HG02678 (cell line): ENCODE data around the gene TMEM154.

Experiments used
- ATAC-seq: cut with Tn5 transposase; IDR thresholded peaks from one replicate; pipeline ENCODE4 v1.9.1; 2021; ENCODE audit warnings: mild to moderate bottlenecking, moderate library complexity; ENCODE audit not compliant: unreplicated experiment

Gene TMEM154

DNA sequence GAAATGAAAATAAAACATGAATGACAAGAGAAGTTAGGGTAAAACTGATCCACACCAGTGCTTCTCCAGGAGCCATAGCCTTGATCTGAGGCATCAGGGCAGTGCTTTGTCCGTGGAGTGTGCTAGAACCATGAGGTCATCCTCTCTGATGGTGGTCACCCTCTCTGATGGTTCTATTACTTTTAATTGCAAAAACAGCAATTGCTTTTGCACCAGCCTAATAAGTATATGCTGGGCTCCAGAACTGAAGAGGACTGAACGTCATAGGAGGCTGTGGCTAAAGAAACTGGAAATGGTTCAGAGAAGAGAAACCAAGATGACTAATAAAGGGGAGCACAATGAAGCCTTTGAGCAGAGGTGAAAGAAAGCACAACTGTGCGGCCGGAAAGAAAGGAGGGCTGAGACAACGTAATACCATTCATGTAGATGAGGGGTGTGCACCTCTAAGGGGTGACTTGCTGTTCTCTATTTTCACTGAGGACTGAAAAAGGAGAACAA lies 17.0 kb upstream of the TMEM154 start:
- ATAC-seq: peak; percentile 95

DNA sequence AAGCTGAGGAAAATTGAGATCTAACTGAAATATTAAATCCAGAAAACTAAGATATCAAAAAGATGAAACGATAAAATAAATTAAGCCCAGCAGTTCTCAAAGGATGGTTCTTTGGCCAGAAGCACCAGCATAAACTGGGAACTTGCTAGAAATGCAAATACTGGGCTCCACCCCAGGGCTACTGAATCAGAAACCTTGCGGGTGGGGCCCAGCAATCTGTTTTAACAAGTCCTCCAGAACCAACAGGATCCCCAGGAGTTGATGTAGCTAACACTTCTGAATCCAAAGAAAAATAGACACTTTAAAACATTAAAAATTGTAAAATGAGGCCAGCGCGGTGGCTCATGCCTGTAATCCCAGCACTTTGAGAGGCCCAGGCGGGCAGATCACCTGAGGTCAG lies 14.1 kb upstream of the TMEM154 start:
- no peak for ATAC-seq

DNA sequence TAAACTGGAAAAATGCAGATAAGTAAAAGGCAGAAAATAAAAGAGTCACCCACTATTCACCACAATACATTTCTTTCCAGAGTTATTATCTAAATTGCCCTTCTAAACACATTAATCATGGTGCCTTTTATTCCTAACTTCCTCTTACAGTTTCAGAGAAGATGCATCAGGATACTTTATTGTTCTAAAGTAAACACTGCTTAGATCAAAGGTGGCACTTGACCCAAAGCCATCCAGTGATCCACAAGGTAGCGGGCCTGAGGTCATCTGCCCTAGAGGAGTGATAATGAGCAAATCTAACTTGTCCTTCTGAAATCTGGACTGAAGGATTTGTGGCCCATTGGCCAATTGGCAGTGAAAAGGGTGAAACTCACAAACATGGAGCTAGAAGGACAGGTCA lies 12.0 kb upstream of the TMEM154 start:
- ATAC-seq: no peak

DNA sequence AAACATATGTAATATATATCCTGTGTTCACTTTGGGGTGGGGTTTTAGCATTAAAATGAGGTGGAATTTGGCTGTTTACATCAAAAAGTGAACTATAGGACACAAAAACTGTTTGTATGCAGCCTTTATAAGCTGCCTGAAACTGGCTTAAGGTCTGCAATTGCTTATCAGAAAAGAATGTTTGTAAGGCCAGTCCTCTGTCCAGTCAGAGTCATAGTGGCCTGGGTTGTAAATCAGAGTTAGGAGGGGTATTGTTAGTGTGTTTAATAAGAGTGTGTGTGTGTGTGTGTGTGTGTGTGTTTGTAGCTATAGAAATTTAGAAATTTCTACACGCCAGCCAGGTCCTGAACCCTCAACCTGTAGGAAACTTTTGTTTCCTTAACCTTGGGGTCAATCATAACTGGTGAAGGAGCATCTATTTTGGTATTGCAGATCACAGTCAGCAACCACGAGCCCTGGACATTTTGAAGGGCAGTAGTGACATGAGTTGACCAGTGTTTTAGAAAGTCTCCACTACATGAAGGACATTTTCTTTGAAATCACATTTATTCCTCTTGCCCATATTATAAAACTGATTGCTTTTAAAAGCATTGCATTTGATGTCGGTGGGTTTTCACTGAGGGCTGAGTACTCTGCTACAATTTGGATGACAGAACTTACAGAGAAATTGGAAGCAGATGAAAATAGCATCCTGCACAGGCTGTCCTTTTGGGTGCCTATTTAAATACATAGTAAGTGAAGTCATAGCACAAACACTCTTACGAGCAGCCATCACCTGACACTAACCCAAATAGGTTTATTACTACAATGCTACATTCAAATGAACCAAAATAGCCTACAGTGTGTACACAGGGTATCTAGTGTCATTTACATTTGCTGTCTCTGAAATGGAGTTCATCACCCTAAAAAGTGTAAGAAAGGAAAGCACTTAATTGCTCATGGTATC lies 11.2 kb upstream of the TMEM154 start:
- no peak for ATAC-seq

DNA sequence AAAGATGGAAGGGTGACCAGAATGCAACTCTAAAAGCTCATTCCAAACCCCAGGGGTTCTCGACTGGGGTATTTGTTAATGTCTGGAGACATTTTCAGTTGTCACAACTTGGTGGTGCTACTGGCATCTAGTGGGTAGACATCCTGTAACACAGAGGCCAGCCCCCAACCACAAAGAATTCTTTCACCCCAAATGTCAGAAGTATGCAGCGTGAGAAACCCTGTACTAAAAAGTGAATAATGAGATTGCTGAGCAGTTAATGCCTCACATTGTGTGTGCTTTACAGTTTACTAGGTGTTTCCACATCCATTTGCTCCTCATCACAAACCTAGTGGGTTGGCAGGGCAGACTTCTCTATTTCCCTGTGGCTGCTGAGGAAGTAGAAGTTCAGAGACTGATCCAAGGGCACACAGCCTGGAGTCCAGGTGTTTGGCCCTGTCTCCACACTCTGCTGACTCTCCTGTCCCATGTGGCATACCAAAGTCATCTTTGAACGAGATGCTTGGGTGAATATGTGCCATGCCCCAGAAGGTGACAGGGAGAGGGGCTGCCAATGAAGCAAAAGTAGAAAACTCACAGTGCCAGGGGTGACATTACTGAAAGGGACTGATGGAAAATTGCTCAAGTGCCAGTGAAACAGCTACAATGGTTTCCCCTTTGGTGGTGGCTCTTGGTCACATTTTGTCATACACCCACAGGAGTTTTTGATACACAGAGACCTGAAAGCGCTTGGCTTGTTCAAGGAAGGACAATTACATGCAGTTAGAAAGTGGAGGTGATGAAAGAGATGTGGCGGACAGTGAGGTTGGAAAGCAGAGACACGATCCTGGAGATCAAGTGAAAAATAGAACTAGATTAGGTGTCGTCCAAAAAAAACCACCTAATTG lies 10.1 kb upstream of the TMEM154 start:
- no peak for ATAC-seq

DNA sequence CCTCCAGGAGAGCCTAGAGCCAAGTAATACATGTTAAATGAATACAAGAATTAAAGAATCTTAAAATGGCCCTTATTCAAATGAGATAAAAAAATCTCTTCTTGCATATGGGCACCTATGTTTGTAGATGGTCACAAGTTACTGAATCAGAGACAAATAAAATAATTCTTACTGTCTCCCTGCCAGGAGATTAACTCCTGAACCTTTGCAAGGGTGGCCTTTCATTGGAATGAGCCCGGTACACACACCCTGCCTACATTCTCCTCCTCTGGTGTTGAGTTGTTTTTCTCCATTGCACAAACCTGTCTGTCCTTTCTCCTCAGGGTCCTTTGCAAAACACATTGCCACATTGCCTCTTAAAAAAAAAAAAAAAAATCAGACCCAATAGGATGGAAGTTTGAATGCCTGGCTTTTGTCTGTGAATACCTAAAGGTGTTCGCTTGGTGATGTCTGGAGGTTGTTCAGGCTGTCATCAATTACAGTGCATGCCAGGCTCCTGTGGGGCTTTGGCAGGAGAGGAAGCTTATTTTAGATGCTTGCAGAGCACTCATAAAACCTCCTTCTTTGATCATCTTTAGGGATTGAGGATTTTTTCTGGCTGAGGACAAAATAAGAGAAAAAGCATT lies 8.3 kb upstream of the TMEM154 start:
- no peak for ATAC-seq

DNA sequence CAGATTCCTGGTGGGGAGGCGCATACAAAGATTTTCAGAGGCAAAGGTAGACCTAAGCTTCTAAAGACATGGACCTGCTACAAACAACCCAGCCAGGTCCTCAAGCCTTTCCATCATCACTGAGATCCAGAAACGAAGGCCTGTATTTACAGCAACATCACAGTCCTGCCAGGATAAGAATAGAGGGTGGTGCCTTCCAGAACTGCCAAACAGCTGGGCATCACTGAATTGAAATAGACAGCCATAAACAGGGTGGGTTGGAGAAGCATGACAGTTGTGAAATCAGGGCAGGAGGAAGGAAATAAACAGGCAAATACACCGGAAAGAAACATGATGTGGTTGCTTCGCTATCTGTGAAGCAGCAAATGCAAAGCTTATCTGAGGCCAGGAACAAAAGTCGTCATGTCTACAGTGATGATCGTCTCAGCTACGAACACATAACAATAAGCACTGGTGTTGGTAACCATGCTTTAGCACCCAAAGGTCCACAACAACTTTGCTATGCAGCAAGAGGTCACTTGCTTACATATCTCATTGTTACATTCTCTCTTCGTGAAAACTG lies 6.7 kb upstream of the TMEM154 start:
- no peak for ATAC-seq

DNA sequence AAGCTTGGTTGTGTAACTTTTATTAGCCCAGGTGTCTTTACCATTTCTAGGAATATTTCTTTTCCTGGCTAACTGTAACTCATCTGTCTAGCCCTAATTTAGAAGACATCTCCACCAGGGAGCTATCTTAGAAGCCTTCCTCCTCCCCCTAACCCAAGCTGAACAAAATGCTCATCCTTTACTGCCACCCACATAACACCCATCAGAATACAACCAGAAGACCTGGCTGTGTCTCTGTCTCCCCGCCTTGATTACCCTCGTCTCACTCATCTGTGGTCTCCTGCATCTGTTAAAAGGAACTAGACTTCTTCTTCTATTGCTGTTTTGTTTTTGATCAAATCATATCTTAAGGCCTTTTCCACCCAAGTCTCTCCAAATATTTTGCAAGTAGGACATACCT lies 4.8 kb upstream of the TMEM154 start:
- no peak for ATAC-seq

DNA sequence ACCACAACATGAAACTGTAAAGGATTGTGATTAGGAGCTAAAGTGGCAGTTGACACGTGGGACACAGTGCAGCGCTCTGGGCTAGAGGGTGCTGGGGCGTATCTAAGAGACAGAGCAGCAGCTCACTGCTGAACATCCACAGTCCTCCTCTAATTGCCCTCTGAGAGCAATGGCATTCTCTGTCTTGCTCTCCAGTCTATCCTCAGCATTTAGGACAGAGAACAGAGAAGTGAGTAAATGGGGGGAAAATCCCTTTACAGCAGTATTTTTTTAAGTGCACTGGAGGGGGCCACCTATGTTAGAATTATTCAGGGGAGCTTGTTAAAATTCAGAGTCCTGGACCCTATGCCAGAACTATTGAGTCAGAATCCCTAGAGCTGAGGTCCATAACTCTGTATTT lies 4.2 kb upstream of the TMEM154 start:
- ATAC-seq: peak; percentile 48

DNA sequence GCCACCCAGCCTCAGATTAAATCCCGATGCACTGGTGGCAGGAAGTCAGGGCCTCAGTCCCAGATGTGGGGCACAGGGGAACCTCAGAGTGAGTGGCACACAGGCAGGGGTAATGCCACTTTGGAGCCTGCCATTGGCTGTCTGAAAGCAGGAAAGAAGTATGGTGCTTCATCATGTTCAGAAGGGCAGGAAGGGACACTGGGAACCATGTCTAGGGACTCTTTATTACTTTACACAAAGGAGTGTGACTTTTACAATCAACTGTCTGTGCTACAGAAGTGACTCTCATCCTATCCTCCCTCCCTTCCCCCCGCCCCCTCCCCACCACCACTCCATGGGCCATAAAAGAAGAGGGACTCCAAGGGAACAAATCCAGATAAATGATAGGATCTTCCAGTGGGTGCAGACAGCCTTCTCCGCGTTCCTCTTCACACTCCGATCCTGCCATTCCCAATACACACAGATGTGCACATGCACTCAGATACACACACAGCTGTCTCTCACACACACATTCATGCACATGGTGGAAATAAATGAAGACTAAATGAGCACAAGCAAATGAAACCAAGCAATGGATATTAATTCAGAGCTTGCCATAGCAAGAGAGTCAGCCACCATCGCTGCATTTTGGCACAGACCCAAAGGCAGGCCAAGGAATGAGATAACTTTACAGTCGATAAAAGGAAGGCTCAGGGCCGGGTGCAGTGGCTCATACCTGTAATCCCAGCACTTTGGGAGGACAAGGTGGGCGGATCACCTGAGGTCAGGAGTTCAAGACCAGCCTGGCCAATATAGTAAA lies 2.5 kb upstream of the TMEM154 start:
- ATAC-seq: no peak

DNA sequence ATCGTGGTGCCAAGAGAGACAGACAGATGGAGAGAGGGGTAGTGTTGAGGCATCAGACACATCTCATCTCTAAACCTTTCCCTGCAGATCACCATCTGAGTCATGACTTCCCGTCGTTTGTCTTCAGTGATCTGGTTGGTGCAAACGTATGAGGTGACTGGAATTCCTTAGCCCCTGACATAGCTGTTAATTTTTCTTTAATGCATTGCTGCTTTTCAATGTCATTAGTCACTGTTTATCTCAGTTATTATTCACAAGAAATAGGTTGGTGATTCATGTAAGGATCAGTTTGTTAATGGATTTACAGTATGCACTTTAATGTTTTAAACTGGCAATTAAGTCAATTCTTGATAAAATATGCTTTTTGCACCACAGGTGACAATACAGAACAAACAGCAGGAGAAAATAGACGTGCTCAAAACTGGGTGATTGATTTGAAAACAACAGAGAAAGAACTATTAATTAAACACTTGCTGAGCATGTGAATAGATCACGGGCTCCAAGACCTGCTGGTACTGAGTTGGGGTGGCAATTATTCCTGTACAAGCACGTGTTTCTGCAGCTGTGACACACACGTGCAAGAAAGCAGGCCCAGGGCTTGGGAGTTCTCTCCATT lies 1.3 kb upstream of the TMEM154 start:
- no peak for ATAC-seq

DNA sequence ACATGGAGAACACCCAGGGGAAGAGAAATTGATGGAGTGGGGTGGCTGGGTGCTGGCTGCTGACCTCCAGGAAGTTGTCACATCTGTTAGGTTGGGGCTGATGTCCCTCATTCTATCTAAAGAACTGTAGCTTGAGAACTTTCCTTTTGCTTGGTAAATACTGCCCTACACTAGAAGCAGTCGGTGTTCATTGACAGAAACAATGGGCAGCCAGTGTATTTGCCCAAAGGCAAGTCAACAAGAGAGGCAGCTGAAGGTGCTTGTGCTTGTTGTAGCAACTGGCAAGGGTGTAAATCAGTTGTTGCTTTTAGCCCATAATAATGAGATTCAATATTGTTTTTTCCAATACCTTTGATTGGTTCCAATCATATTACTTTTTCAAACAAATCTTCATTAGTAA lies 956 bp downstream of the TMEM154 start:
- ATAC-seq: no peak

DNA sequence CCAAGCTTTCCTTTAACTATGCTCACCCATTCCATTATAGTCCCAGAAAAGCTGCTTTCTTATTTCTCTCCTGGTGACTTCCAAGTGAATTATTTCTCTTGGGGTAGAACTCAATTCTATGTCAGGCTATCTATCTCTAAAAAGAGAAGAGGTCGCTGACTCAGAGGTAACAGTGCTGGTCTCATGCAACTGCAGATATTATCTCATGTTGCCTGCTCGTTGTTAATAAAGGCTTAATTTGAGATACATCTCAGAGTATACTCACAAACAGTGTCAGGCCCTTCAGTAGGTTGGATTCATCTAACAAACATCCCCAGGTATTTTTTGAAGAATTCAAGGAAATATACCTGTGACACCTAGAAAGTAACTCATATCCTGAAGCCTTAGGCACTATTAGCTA lies 2.7 kb downstream of the TMEM154 start:
- no peak for ATAC-seq

DNA sequence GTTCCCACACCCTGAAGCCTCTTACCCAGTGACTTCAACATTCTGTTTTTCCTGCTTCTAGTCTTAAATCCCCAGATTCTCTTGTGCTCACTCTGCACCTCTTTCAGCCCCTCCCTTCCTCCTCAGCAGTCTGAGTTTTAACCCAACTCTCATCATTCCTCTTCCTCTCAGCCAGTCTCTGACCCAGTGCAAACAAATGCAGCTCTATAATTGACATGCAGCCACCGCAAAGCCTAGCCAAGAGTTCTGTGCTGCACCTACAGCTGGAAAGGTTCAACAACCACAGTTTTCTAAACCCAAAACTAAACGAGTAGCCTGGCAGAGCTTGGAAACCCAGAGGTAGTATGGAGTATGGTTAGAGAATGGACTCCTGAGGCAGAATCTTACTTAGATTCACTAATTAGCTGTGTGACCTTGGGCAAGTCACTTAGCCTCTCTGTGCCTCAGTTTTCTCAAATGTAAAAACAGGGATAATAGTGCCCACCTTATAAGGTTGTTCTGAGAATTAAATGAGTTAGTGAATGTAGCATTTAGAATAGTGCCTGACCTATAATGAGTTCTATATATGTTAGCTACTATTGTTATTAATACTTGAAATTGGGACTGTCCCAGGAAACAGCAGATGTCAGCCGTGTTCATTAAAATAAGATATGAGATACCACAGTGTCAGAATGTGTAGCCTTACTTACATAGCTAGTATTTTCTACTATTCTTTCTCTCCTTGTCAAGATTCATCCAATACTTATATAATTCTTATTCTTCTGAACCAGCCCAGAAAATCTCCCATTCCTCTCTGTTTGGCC lies 3.5 kb downstream of the TMEM154 start:
- ATAC-seq: no peak

DNA sequence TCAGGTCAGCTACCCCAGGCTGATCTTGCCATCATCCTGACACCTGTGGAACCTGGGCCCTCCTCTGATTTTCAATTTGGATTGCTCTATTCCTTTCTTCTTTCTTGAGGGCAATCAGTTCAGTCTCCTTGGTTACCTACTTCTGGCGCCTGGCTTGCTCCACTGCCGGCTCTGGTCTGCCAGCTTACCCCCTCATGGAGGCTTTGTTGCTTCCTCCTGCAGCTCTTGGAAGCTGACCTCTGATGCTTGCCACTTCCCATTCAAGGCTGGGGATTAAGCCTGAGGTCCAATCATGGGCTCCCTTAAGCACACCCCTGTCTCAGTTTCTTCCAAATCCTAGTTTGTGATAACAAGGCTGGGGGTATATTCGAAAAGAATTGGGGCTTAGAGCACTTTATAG lies 5.4 kb downstream of the TMEM154 start:
- no peak for ATAC-seq

DNA sequence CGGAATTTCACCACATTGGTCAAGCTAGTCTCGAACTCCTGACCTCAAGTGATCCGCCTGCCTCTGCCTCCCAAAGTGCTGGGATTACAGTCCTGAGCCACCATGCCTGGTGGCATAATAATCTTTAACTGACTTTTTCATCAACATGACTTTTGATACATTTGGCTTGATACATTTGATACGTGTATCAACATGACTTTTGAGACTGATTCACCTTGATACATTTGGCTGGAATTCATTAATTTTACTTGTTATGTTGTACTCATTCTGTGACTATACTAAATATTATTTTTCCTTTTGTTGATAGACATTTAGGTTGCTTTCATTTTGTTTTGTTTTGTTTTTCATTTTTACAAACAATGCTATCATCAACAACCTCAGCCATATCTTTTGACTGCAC lies 6.3 kb downstream of the TMEM154 start:
- no peak for ATAC-seq

DNA sequence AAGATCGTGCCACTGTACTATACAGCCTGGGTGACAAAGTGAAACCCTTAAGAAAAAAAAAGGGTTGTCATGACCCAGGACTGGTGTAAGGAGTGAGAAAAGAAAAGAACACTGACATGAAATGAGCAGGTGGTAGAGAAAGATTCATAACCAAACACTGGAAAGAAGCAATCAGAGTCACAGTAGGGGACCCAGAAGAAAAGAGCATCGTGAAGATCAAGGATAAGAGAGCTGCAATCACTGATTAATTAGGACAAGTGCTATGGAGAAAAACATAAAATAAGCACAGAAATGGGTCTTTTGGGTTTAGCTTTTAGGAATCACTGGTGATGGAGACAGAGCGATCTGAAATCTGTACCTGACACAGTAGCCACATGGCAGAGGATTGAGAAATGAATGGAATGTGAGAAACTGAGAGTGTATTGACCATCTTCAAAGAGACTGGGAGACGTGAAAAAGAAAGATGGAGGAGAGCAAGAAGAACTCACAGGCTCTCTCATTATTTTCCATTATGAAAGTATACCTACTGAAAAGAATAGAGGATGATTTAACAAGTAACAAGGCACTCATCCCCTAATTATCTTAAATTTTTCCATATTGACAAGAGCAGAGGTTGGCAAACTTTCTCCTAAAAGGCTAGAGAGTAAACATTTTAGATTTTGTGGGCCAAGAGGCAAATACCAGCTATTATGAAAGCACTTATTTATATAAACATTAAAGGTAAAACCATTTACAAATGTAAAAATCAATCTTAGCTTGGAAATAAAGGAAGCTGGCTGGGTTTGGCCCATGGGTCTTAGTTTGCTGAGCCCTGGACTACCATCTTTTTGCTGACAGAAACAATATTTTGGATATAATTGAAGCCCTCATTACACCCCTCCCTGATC lies 7.3 kb downstream of the TMEM154 start:
- no peak for ATAC-seq
